Endothelial cell of umbilical vein (primary cell): Measurements from ENCODE around the gene FKBP2. TPM values are rescaled to one million over a fixed set of nuclear protein-coding genes. Genes with fewer than 3 reads are reported as not detected.

Experiments used
- BruUV-seq: library from RNA; stranded (reverse); fragments of 400-500 nt; replicated peaks from 2 replicates; lab custom pipeline; 2021; lab: Mats Ljungman, UMichigan
- CTCF ChIA-PET: fragments of 300-600, 350-600 bp; sonication (Branson Sonifier 250); formaldehyde crosslinking; loops from one replicate; lab custom pipeline; 2021; ENCODE audit warnings: antibody characterized with exemption, inconsistent platforms; lab: Charles Lee
- POLR2A ChIA-PET: fragments of 300-600, 350-600 bp; sonication (Branson Sonifier 250); formaldehyde crosslinking; loops from one replicate; lab custom pipeline; 2021; ENCODE audit warnings: antibody characterized with exemption, inconsistent platforms; lab: Charles Lee
- DNase-seq: peaks from one replicate; pipeline ENCODE4 v3.0.0-alpha.2; 2011; ENCODE audit warnings: low read depth, low spot score
- FAIRE-seq: peaks from 2 replicates; lab custom pipeline; 2011; peaks lifted over from hg19 to GRCh38; lab: Jason Lieb, UNC
- H2AFZ ChIP-seq: 2 replicates; pipeline ENCODE4 v1.6.0; 2012; ENCODE audit warnings: low read depth, low read length, control low read depth, inconsistent platforms
- H3K27ac ChIP-seq: 2 replicates; pipeline ENCODE4 v1.5.1; 2011; ENCODE audit warnings: low read depth, mild to moderate bottlenecking, control low read depth, low read length, moderate library complexity; ENCODE audit not compliant: insufficient read depth
- H3K27me3 ChIP-seq, 2 experiments: 2 replicates each; pipeline versions ENCODE4 v1.6.0 to v1.6.1; 2011; ENCODE audit warnings: low read length in 2 of 2, mixed read lengths in 1 of 2; ENCODE audit not compliant: control insufficient read depth in 2 of 2, insufficient read depth in 2 of 2
- H3K36me3 ChIP-seq, 2 experiments: 2 replicates in 1 of 2; 3 replicates in 1 of 2; pipeline ENCODE4 v1.5.1; 2011; ENCODE audit warnings: low read length in 2 of 2, mild to moderate bottlenecking in 1 of 2, moderate library complexity in 1 of 2; ENCODE audit not compliant: control insufficient read depth in 2 of 2, insufficient read depth in 2 of 2; ENCODE audit errors: extremely low read depth in 1 of 2
- H3K4me1 ChIP-seq: 3 replicates; pipeline ENCODE4 v1.5.1; 2011; ENCODE audit warnings: mild to moderate bottlenecking, low read length; ENCODE audit not compliant: control insufficient read depth, insufficient read depth; ENCODE audit errors: extremely low read depth
- H3K4me2 ChIP-seq: 2 replicates; pipeline ENCODE4 v1.6.1; 2011; ENCODE audit warnings: low read length, control low read depth, mixed read lengths; ENCODE audit not compliant: insufficient read depth
- H3K4me3 ChIP-seq, 3 experiments: fragments of 200-600 bp in 1 of 3; sonication (generic), shearing (Covaris generic) in 1 of 3; replicated peaks in 1 of 3; 2 replicates each; pipeline ENCODE4 v1.5.1; 2011 to 2016; ENCODE audit warnings: control low read depth in 3 of 3, low read length in 3 of 3, mild to moderate bottlenecking in 2 of 3, inconsistent platforms in 1 of 3, low read depth in 1 of 3, moderate library complexity in 1 of 3; ENCODE audit not compliant: insufficient read depth in 1 of 3
- H3K79me2 ChIP-seq: 2 replicates; pipeline ENCODE4 v1.6.0; 2012; ENCODE audit warnings: low read length, inconsistent platforms; ENCODE audit not compliant: control insufficient read depth, insufficient read depth
- H3K9ac ChIP-seq: replicated peaks from 2 replicates; pipeline ENCODE3; 2011; ENCODE audit warnings: low read length, control low read depth; ENCODE audit not compliant: insufficient read depth; ENCODE audit errors: extremely low read depth
- H3K9me1 ChIP-seq: replicated peaks from 3 replicates; pipeline ENCODE4 v1.6.0; 2011; ENCODE audit warnings: mild to moderate bottlenecking, low read length; ENCODE audit not compliant: control insufficient read depth, insufficient read depth; ENCODE audit errors: extremely low read depth
- H3K9me3 ChIP-seq: replicated peaks from 2 replicates; pipeline ENCODE4 v1.5.1; 2012; ENCODE audit warnings: low read length, inconsistent platforms; ENCODE audit not compliant: control insufficient read depth, insufficient read depth
- H4K20me1 ChIP-seq: replicated peaks from 2 replicates; pipeline ENCODE3; 2011; ENCODE audit warnings: mild to moderate bottlenecking, low read length; ENCODE audit not compliant: control insufficient read depth, insufficient read depth; ENCODE audit errors: extremely low read depth
- CTCF ChIP-seq, 2 donors: IDR thresholded peaks; 1 replicate in 1 of 2; 2 replicates in 1 of 2; pipeline ENCODE4 v1.5.1; 2011; ENCODE audit warnings: low read length in 2 of 2, mild to moderate bottlenecking in 2 of 2, moderate library complexity in 2 of 2, control low read depth in 1 of 2, inconsistent platforms in 1 of 2, low read depth in 1 of 2; ENCODE audit not compliant: insufficient read depth in 1 of 2; ENCODE audit errors: extremely low read depth in 1 of 2
- EZH2 ChIP-seq: IDR thresholded peaks from 2 replicates; pipeline ENCODE4 v1.6.1; 2012; ENCODE audit warnings: borderline replicate concordance, low read depth, mild to moderate bottlenecking, moderate library complexity, low read length, inconsistent platforms; ENCODE audit not compliant: severe bottlenecking
- FOS ChIP-seq: IDR thresholded peaks from 2 replicates; pipeline ENCODE4 v1.6.1; 2011; ENCODE audit warnings: mild to moderate bottlenecking, low read length, moderate library complexity, borderline replicate concordance; ENCODE audit not compliant: insufficient read depth
- GATA2 ChIP-seq: IDR thresholded peaks from 2 replicates; pipeline ENCODE4 v1.7.0; 2011; ENCODE audit warnings: low read depth, mild to moderate bottlenecking, moderate library complexity, mixed read lengths, low read length; ENCODE audit not compliant: insufficient read length, insufficient read depth
- MAX ChIP-seq: IDR thresholded peaks from 2 replicates; pipeline ENCODE4 v1.6.1; 2011; ENCODE audit not compliant: insufficient read depth, insufficient read length
- MYC ChIP-seq: IDR thresholded peaks from one replicate; pipeline ENCODE4 v1.6.1; 2011; ENCODE audit warnings: mild to moderate bottlenecking, low read depth, low read length
- POLR2A ChIP-seq: IDR thresholded peaks from 2 replicates; pipeline ENCODE4 v1.6.1; 2012; ENCODE audit warnings: low read depth, mild to moderate bottlenecking, control low read depth, low read length
- POLR2AphosphoS5 ChIP-seq: IDR thresholded peaks from 2 replicates; pipeline ENCODE4 v1.6.1; 2012; ENCODE audit warnings: low read depth, mild to moderate bottlenecking, control low read depth, low read length, moderate library complexity; ENCODE audit not compliant: insufficient read depth
- dilution Hi-C: fragments of 300-500 bp; cut with MboI; formaldehyde crosslinking; loops from one replicate; pipeline ENCODE4 v1.15.0; 2019; ENCODE audit warnings: low sequenced_read_pairs; ENCODE audit not compliant: extremely low pct_ligation_motif_present
- intact Hi-C: fragments of 100-400 bp; cut with micrococcal nuclease; formaldehyde crosslinking; loops from one replicate; pipeline ENCODE4 v1.10.0; 2022
- polyA plus RNA-seq, 4 experiments: library from polyadenylated mRNA; depleted of rRNA in 3 of 4; stranded (reverse) in 3 of 4; unstranded in 1 of 4; fragments of >200 nt; gene quantifications; 2 replicates each; pipeline versions ENCODE4 v1.2.1 to v1.2.3, GENCODE V29; 2011 to 2012; ENCODE audit warnings: missing spikeins in 1 of 4
- total RNA-seq: library from RNA; stranded (reverse); gene quantifications from 2 replicates; pipeline ENCODE4 v1.2.3, GENCODE V29; 2021

The FKBP2 gene
- total and polyA plus RNA-seq, 2 donors (not counting 3 experiments of a cell fraction or from before 2014, with no cell fraction given): 48.5 to 74.4 TPM

GRCh38 chr11:64239662-64240434 lies 1.0 kb upstream of the FKBP2 start:
- no peaks in the 10 kb centered on the region for H3K9me3 ChIP-seq
- CTCF ChIA-PET: interaction anchor here (1.6 to 1.7 kb wide), 2 partner anchors 13 to 35 kb away, joined by 5 to 6 read pairs; partner anchors contain the start of genes NUDT22 and TRPT1
- no peak overlapping the region for H3K4me3 ChIP-seq
- no TSS peak for BruUV-seq
- no peaks in the 10 kb centered on the region for H3K27me3 ChIP-seq
- no peak overlapping the region for H2AFZ ChIP-seq
- no peak for DNase-seq
- peaks cover 25% of the 10 kb centered on the region for H3K79me2 ChIP-seq
- intact Hi-C loops: loop anchor here (2.0 to 5.0 kb wide), 2 partner anchors 117 to 239 kb away; partner anchors contain the start of gene RPS6KA4
- H4K20me1 ChIP-seq: no peaks in the 10 kb centered on the region
- POLR2A ChIA-PET: no interaction called here
- H3K4me2 ChIP-seq: peak overlapping the region; percentile 51
- H3K4me1 ChIP-seq: peaks cover 17% of the 10 kb centered on the region
- H3K9ac ChIP-seq: peak overlapping the region; percentile 73
- peaks cover 6 to 20% of the 10 kb centered on the region in 2 experiments for H3K36me3 ChIP-seq
- dilution Hi-C loops: no loop called here
- no peak for TF ChIP-seq GATA2
- no peak for TF ChIP-seq CTCF (IDR thresholded peaks at IDR 0.05; ENCODE audit: extremely low read depth in 1 of 2, insufficient read depth in 1 of 2, low read depth in 1 of 2, low read length in 2 of 2)
- no peak for TF ChIP-seq MAX
- no peak for TF ChIP-seq EZH2
- no peak for TF ChIP-seq POLR2A
- no peak for TF ChIP-seq MYC
- no peak for TF ChIP-seq POLR2AphosphoS5
- no peak for TF ChIP-seq FOS
- H3K9me1 ChIP-seq: no peaks in the 10 kb centered on the region
- peak overlapping the region; percentile 88 for H3K27ac ChIP-seq
- FAIRE-seq: no peak
